Calu3 (cell line): ENCODE data around the gene UNC45A. TPM values are rescaled to one million over a fixed set of nuclear protein-coding genes. Genes with fewer than 3 reads are reported as not detected.
"Not testable (repeated sequence)": the region's sequence is repeated elsewhere in the genome, so short reads cannot be mapped to it uniquely, and the experiment has no call there.

ENCODE experiments used
- BruUV-seq: library from RNA; stranded (reverse); fragments of 400-500 nt; replicated peaks from 2 replicates; lab custom pipeline; 2021; lab: Mats Ljungman, UMichigan
- CTCF ChIA-PET: fragments of 300-600 bp; sonication (Branson Sonifier 250); formaldehyde crosslinking; loops from one replicate; lab custom pipeline; 2022; ENCODE audit warnings: antibody characterized with exemption; lab: Charles Lee
- DNase-seq: peaks from one replicate; pipeline ENCODE4 v3.0.0; 2022
- H3K27ac Mint-ChIP-seq: one replicate; pipeline ENCODE4 v1.8.0; 2022; ENCODE audit warnings: mixed read lengths; ENCODE audit not compliant: unreplicated experiment
- H3K27me3 Mint-ChIP-seq: one replicate; pipeline ENCODE4 v1.8.0; 2022; ENCODE audit warnings: mixed read lengths; ENCODE audit not compliant: unreplicated experiment
- H3K36me3 Mint-ChIP-seq: one replicate; pipeline ENCODE4 v1.8.0; 2022; ENCODE audit warnings: mild to moderate bottlenecking, moderate library complexity, mixed read lengths; ENCODE audit not compliant: insufficient read depth, unreplicated experiment
- H3K4me1 Mint-ChIP-seq: one replicate; pipeline ENCODE4 v1.8.0; 2022; ENCODE audit warnings: mild to moderate bottlenecking, low read depth, mixed read lengths; ENCODE audit not compliant: unreplicated experiment
- H3K4me3 Mint-ChIP-seq: one replicate; pipeline ENCODE4 v1.8.0; 2022; ENCODE audit warnings: mild to moderate bottlenecking, low read depth, moderate library complexity, mixed read lengths; ENCODE audit not compliant: unreplicated experiment
- H3K9me3 Mint-ChIP-seq: one replicate; pipeline ENCODE4 v1.8.0; 2022; ENCODE audit warnings: low read depth, mixed read lengths; ENCODE audit not compliant: unreplicated experiment
- CTCF ChIP-seq: fragments of 200-600 bp; IDR thresholded peaks from one replicate; pipeline ENCODE4 v1.8.0; 2022; ENCODE audit warnings: antibody characterized with exemption; ENCODE audit not compliant: unreplicated experiment
- intact Hi-C: fragments of 100-400 bp; cut with micrococcal nuclease; formaldehyde crosslinking; loops from one replicate; pipeline ENCODE4 v1.10.0; 2022; ENCODE audit not compliant: unreplicated experiment
- total RNA-seq: library from RNA; stranded (reverse); gene quantifications from 2 replicates; pipeline ENCODE4 v1.2.3, GENCODE V29; 2022

UNC45A gene
- total RNA-seq, 1 experiment from 2014 or later = 66.5 TPM

DNA sequence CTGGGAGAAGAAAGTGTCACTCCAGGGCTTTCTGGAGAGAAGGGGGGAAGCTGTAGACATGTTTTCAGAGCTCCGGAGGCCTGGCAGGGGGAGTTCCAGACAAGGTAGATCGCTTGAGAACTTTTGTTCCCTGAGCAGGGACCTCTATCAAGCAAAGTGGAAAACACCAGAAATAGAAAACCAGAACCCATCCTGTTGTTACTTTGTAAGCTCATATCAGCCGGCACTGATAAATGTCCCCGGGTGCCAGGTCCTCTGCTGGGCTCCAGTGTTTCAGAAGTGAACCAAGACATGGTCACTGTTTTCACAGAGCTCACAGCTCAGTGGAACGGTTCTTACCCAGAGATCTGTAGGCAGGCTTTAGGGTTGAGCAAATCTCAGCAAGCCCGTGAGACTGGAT, 16.2 kb upstream of the UNC45A start:
- H3K36me3 Mint-ChIP-seq = no peaks in the 10 kb centered on the region
- no peaks in the 10 kb centered on the region for H3K9me3 Mint-ChIP-seq
- BruUV-seq = no TSS peak
- CTCF ChIA-PET = interaction anchor here (0.6 kb wide), 1 partner anchor 75 kb away, joined by 3 read pairs; no protein-coding TSS in a partner anchor
- intact Hi-C loops = no loop called here
- no peaks in the 10 kb centered on the region for H3K4me1 Mint-ChIP-seq
- H3K4me3 Mint-ChIP-seq = no peak overlapping the region
- no peak overlapping the region for H3K27ac Mint-ChIP-seq
- no peak for TF ChIP-seq CTCF
- no peak for DNase-seq
- H3K27me3 Mint-ChIP-seq = no peaks in the 10 kb centered on the region

DNA sequence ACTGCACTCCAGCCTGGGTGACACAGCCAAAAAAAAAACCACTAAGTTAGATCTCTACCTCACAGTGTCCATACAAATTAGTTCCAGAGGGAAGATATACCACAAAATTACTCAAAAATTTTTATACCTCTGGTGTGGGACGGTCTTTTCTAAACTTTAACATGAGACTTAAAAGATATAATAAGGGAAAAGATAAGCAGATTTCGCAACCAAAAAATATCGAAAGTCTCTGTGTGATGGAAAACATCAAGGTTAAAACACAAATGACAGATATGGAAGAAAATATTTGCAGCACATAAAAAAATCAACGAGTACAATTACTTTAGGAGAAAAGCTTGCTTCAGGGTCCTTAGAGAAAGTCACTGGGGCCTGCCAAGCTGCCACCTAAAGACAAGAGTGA, 13.2 kb upstream of the UNC45A start:
- Mint-ChIP-seq H3K9me3 (no peaks in the 10 kb centered on the region), H3K27me3 (no peaks in the 10 kb centered on the region), H3K36me3 (no peaks in the 10 kb centered on the region), H3K4me1 (no peaks in the 10 kb centered on the region), H3K27ac (no peak overlapping the region), H3K4me3 (no peak overlapping the region)
- CTCF ChIA-PET = no interaction called here
- no peak for DNase-seq
- no TSS peak for BruUV-seq
- TF ChIP-seq CTCF = no peak
- intact Hi-C loops = no loop called here

DNA sequence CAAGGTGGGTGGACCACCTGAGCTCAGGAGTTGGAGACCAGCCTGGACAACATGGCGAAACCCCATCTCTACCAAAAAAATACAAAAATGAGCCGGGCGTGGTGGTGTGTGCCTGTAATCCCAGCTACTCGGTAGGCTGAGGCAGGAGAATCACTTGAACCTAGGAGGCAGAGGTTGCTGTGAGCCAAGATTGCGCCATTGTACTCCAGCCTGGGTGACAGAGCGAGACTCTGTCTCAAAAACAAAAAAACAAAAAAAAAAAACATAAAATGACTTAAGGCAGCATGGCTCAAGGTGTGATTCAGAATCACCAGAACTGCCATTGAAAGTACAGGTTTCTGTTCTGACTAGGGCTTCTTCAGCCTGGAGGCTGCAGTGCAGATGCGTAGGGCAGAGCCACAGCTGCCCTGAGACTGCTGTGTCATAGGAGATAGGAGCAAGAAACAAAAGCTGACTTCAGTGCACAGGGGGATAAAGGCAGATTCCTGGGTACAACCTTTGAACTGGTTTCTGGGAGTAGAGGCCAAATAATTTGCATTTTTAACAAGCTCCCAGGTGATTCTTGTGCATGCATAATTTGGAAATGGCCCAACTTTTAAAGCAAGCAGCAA, 12.3 kb upstream of the UNC45A start:
- CTCF ChIA-PET = interaction anchor here (0.7 kb wide), 1 partner anchor 27 kb away, joined by 3 read pairs; no protein-coding TSS in a partner anchor
- H3K4me3 Mint-ChIP-seq, H3K27me3 Mint-ChIP-seq, intact Hi-C loops, BruUV-seq, H3K36me3 Mint-ChIP-seq, H3K27ac Mint-ChIP-seq, H3K9me3 Mint-ChIP-seq, H3K4me1 Mint-ChIP-seq, DNase-seq: not testable (repeated sequence)

DNA sequence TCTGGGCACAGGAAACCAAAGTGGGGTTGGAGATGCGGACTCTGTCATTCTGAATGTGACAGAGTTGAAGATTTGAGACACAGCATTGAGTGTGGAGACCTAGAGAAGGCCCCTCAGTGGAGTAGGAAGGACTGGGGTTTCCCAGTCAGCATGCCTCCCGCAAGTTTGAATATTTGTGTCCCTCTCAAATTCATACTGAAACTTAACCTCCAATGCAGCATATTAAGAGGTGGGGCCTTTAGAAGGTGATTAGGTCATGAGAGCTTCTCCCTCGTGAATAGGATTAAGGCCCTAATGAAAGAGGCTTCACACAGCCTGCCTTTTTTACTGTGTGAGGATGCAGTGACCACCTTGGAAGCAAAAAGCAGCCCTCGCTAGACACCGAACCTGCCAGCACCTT, 10.7 kb upstream of the UNC45A start:
- H3K4me1 Mint-ChIP-seq = no peaks in the 10 kb centered on the region
- H3K27ac Mint-ChIP-seq = no peak overlapping the region
- CTCF ChIA-PET = interaction anchor here (0.6 kb wide), 1 partner anchor 1984 kb away, joined by 3 read pairs; no protein-coding TSS in a partner anchor
- no peak for TF ChIP-seq CTCF
- no TSS peak for BruUV-seq
- intact Hi-C loops = no loop called here
- H3K4me3 Mint-ChIP-seq = no peak overlapping the region
- DNase-seq = no peak
- no peaks in the 10 kb centered on the region for H3K27me3 Mint-ChIP-seq
- H3K36me3 Mint-ChIP-seq = peaks cover under 1% of the 10 kb centered on the region
- H3K9me3 Mint-ChIP-seq = no peaks in the 10 kb centered on the region

- CTCF ChIA-PET = interaction anchor here (0.7 kb wide), 1 partner anchor 1614 kb away, joined by 4 read pairs; no protein-coding TSS in a partner anchor
- Mint-ChIP-seq H3K4me1 (peaks cover 16% of the 10 kb centered on the region), H3K36me3 (peaks cover 24% of the 10 kb centered on the region)
- H3K27me3 Mint-ChIP-seq, H3K4me3 Mint-ChIP-seq, BruUV-seq, H3K27ac Mint-ChIP-seq, DNase-seq, intact Hi-C loops, H3K9me3 Mint-ChIP-seq: not testable (repeated sequence)
These were observed 8.3 kb upstream of the UNC45A start for GRCh38 chr15:90926766-90927165.

- H3K4me3 Mint-ChIP-seq, H3K9me3 Mint-ChIP-seq, CTCF ChIA-PET, H3K27me3 Mint-ChIP-seq, DNase-seq, BruUV-seq, intact Hi-C loops: not testable (repeated sequence)
- Mint-ChIP-seq H3K27ac (peak overlapping the region; percentile 7), H3K36me3 (peaks cover 31% of the 10 kb centered on the region), H3K4me1 (peaks cover 26% of the 10 kb centered on the region)
These were observed 7.0 kb upstream of the UNC45A start for GRCh38 chr15:90928106-90928505.
